AML-193 (cell line): ENCODE results near the gene AMPH.
A peak's percentile ranks its signal among the peaks of the same experiment; 100 is the strongest.

Experiments used
- DNase-seq, 2 experiments: peaks; one replicate each; lab custom pipeline; 2025; lab: John Stamatoyannopoulos, UW

The AMPH gene

DNA sequence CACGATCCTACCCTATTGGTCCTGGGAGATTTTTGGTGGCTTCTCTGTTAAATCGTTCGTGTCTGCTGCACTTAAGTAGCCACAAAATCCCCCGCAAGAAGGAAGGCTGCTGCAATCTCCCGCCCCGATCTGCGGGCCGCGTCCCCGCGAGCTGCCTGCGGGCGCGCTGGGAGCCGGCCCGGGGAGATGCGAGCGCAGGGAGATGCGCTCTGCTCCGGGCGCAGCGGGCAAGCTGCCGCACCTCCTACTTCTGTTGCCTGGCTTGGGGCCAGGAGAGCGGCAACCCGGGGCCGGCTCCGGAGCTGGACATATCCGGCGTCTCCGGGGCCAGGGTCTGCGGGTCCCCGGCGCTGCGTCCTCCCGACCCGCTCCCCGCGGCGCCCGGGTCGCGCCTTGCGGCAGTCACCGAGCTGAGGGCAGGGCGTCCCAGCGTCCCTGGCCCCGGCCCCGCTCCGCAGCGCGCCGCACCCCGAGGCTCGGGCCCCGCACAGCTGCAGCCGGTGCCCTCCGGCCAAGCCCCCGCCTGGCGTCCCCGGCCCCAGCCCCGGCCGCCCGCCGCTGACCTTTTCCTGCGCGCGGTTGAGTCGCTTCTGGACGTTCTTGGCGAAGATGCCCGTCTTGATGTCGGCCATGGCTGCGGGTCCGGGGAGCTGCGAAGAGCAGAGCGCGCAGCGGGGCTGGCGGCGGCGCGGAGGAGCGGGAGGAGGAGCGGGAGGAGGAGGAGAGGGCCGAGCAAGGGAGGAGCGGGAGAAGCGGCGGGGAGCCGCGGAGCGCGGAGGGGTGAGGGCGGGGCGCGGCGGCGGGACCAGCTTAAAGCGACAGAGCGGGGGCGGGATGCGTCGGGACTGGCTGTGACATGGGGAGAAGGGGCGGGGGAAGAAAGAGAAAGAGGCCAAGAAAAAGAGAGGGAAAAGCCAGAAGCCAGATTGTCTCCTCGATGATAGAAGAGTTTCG lies at the start of gene AMPH:
TSS of gene AMPH (minus strand) at position 654 of the 954 bp plus-strand sequence. CDS start at position 632, 22 bp downstream.
- no peak for DNase-seq

DNA sequence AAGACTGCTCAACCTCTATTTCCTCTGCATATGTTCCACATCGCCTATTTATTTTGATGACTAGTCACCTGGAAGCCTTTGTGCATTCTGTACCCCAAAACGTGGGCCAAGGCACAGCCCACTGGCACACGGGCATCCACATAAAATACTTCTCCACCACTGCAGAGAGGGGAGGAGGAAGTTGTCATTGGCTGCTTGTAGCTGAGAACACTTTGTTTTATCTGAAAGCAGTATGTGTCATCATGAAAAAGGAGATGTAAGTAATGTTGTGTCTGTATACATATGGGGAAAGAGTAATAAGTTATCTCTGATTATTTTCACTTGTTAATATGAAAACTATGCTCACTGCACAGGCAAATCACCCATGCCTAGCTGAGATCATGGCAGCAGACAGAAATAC lies 48.2 kb upstream of the AMPH start:
- no peak for DNase-seq

DNA sequence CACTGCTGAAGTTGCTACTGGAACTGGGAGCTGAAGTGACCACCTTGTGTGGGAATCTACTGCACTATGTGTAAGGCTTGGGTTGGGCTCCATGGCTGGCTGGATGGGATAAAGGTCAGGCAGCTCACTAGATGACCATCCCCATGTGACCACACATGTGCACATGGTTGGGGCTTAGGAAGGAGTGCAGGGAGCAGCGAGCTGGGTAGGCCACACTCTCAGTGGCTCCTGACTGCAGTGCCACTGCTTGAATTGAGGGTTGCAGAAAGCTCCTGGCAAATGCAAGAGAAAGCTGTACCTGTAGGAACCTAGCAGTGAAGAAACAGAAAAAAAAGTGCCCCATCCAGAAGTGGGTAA lies 47.5 kb upstream of the AMPH start:
- no peak for DNase-seq

- DNase-seq, result no peak
Measured at GRCh38 chr7:38677981-38678697, 47.0 kb upstream of the AMPH start.

- DNase-seq, result no peak
Measured at GRCh38 chr7:38675494-38676106, 44.4 kb upstream of the AMPH start.

- DNase-seq, result no peak
Measured at GRCh38 chr7:38674513-38674912, 43.3 kb upstream of the AMPH start.

DNA sequence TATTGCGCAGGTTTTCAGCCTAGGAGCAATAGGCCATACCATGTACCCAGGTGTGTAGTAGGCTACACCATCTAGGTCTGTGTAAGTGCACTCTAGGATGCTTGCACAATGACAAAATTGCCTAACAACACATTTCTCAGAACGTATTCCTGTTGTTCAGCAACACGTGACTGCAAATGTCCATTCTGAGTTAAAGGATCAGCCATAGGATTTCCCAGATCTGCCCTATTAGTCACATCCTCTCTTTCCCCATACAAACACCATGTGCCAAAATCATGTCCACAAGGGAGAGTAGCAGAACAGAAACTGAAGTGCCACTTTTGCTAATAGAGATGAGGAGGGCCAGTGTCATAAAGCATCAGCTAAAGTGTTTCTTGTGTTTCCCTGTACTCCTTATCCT lies 42.6 kb upstream of the AMPH start:
- no peak for DNase-seq

DNA sequence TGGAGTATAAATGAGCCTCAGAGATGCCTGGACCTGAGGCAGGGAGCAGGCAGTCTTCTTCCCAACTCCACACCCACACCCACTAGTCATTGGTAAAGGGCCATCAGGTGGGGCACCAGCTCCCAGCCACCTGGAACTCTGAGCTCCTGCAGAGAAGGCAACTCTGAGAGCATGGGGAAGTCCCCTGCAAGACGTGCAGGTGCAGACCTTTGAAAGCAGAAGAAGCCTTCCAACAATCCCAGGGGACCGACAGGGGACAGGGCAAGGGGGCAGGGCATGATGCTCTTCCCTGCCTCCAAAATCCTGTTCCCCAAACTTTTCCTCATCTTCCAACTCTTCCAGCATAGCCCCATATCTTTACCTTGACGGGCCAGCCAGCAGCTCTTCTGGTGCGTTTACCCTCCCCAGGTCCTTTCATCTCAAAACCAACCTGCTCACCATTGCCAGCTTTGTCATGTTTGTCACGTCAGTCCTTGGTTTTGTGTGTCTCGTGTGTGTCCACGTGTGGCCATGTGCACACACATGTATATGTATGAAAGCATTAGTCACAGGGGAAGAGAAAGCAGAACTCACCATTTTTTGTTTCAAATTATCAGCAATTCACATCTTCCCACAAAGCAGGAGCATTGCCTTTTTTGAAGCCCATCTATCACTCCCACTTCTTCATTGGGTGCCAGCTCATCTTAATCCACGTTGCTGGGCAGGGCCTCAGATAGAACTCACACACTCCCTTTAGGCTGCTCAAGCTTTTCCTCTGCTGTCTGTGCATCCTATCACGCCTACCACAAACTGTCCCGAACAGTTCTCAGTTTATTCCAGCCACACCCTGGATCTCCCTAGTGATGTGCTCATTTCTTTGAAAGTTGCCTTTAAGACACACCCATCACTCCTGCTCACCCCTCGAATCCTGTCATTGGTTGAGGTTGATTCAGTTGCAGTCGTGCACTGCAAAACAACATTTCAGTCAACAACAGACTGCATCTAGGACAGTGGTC lies 41.0 kb upstream of the AMPH start:
- no peak for DNase-seq

- DNase-seq, result no peak
Measured at GRCh38 chr7:38669965-38670520, 38.9 kb upstream of the AMPH start.

DNA sequence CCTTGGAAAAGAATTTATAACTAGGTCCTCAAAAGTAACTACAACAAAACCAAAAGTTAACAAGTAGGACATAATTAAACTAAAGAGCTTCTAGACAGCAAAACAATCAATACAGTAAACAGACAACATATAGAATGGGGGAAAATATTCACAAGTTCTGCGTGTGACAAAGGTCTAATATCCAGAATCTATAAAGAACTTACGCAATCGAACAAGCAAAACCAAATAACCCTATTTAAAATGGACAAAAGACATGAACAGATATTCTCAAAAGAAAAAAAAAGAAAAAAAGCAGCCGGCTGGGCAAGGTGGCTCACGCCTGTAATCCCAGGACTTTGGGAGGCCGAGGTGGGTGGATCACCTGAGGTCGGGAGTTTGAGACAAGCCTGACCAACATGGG lies 33.8 kb upstream of the AMPH start:
- DNase-seq, result no peak

- DNase-seq, result peak; percentile 38 to 64
Measured at GRCh38 chr7:38660427-38661099, 29.4 kb upstream of the AMPH start.

- no peak for DNase-seq
Measured at GRCh38 chr7:38659931-38660330, 28.8 kb upstream of the AMPH start.

- no peak for DNase-seq
Measured at GRCh38 chr7:38658921-38659320, 27.7 kb upstream of the AMPH start.

- DNase-seq, result peak; percentile 44 to 55
Measured at GRCh38 chr7:38656968-38657367, 25.8 kb upstream of the AMPH start.

- DNase-seq, result no peak
Measured at GRCh38 chr7:38655833-38656774, 24.9 kb upstream of the AMPH start.

DNA sequence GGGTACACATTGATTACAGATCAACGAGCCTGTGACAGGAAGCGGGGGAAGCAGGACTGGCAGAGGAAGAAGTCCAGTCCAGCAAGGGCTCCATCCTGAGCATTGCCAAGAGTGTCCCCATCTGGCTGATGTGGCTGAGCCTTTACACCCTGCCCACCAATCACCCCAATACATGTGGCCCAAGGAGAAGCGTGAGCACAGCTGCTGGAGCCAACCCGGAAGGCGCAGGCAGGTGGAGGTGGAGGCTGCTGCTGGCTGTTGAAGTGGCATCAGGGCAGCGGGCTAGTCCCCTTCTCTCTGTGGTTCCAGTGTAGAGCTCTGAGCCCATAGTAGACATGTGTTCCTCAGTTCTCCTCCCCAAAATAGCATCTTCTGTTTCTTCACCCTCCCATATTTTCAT lies 6.8 kb upstream of the AMPH start:
- no peak for DNase-seq

DNA sequence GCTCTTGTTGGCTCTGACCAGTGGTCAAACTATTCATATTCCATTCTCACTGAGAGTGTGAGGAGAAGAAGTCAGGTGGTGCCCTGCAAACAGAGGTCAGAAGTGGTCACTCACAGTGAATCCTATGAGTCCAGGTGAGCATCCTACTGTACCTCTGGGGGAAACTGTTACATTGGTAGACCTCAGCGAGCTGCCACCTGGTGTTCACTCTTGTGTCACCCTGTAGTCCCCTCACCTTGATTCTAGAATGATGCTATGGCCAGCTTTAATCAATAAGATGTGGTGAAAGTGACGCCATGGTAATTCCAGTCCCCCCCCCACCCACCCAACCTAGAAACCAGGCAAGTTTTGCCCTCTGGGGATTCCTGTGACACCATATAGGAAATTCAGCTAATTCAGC lies 1.2 kb upstream of the AMPH start:
- DNase-seq, result no peak

GRCh38 chr7:38629651-38630510 lies 1.3 kb downstream of the AMPH start:
- no peak for DNase-seq
